Stimulated activated CD8-positive, alpha-beta memory T cell treated with anti-CD3 and anti-CD28 coated beads, Interleukin-4, amount 100 ng/mL, for 1 hour (primary cell): Measurements from ENCODE around the gene SP5.
"Not testable (repeated sequence)": the region's sequence is repeated elsewhere in the genome, so short reads cannot be mapped to it uniquely, and the experiment has no call there.

Source experiments
- DNase-seq, 2 donors: peaks; one replicate each; pipeline ENCODE4 v3.0.0-alpha.2; 2020; ENCODE audit warnings: low read depth in 2 of 2, low spot score in 1 of 2

Gene SP5

DNA sequence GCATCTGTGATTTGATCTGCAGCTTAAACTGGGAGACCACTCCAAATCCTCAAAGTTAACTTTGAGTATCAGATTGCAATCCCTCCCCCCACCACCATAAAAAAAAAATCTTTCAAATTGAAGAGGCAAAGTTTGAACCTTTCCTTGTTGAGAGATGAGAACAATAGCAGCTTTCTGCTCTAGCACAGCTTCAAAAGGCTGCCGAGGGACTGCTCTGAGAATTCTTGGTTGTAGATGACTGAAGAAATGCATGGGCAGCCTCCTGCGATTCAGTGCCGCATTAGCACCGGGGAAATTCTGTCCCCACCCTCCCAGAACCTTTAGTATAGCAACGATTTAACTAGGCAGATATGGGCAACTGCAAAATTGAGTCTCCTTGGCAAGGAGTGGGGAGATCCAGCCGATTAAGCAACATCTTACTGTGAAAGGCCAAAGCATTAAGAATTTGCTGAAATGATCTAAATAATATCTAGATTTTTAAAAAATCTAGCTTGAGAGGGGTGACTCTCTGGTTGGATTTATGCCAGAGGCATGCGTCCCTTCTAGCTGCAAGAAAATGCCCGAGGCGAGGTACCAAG lies 3.9 kb upstream of the SP5 start:
- no peak for DNase-seq

DNA sequence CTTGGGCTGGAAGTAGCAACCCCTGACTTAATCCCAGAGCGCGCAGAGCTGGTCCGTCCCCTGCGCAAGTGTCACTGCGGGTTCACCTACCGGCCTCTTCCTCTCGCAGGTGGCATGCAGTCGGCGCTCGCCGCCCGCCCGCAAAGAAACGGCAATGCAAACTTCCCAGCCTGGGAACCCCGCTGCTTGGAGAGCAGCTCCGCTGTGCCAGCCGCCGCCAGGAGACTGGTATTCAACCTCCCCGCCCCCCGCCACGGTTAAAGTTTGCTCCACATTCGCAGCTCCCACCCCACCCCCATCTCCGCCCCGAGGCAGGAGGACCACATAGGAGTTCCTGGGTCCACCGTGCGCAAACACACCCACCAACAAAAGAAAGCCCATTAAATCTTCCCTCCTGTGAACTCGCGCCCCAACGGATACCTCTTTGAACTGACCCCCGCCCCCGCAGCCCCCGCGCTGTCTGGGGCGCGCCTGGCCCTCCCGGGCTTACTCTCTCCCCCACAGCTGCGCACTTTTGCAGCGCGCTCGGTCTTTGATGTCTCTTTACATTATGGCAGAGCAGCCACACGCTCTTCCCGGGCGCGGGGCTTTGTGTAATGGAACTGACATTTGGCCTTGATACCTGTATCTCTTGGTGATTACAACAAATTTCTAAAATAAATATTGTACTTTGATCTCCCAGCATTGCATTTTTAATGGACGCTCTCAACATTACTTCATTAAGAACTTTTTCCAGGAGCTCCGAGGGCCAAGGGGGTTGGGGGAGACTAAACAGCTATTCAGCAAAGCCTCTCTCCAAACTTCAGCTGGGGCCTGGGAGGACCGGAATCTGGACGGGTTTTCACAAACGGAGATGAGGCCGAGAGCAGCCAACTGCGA lies 3.1 kb upstream of the SP5 start:
- DNase-seq, result no peak

- no peak for DNase-seq
Measured at GRCh38 chr2:170712653-170713542, 2.2 kb upstream of the SP5 start.

DNA sequence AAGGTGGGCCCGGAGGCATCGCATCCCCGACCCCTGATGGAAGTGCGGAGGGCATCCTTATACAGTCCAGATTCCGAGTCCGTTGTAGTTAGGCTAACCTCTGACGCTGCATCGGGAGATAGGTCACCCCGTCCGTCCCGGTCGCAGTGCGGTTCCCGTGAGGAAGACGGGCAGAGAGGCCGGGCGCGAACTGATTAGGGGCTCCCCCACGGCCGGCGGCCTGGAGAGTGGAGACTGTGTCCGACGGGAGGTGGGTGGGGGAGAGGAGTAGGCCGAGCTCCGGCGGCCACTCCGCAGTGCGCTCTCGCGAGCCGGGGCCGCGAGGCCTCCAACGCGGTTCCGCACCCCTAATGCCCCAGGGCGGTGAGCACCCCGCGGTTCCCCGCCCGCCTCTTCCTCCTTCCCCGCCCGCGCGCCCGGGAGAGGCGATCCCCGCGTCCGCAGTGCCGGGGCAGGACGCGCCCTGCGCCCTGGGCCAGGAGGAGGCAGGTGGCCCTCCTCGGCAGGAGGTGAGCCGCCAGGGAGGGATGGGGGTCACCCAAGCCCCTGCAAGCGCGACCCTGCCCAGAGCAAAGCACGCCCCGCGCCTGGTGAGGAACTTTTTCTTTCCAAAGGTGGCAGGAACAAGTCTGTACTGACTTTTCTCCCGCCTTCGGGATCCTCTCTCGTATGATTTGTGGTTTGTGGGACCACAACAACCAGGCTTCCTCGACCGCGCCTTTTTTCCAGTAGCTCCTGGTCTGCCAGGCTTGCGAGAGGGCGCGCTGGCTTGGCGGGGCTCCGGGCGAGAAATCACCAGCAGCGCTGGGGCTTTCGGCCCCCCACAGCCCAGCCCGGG lies 1.4 kb upstream of the SP5 start:
- DNase-seq, result no peak

DNA sequence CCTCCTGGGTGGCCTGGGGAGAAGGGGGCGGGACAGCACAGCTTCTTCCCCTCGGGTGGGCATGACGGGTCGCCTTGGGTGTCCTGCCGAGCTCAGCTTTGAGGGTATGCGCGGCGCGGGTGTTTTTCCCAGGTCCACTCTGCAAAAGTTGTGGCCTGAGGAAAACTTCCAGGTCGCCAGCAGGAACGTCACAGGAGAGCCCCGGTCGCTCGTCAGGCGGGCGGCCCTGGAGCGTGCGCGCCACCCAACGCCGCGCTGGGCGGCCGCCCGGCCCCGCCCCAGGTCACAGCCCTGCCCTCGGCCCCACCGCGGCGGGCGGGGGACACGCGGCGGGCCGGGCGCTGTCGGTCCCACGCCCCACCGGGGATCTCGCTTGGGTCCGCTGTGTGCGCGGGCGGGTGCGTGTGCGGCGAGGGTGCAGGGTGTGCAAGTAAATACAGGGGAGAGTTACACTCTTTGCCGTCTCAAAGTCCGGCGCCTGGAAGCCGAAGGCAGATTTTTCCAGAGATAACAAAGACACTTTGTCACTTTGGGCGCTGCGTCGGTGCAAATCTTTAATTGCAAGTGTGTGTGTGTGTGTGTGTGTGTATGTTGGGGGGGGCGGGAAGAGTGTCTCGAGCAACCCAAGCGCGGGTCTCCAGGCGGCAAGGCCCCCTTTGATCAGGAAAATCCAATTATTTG lies 616 bp upstream of the SP5 start:
- DNase-seq, result no peak

DNA sequence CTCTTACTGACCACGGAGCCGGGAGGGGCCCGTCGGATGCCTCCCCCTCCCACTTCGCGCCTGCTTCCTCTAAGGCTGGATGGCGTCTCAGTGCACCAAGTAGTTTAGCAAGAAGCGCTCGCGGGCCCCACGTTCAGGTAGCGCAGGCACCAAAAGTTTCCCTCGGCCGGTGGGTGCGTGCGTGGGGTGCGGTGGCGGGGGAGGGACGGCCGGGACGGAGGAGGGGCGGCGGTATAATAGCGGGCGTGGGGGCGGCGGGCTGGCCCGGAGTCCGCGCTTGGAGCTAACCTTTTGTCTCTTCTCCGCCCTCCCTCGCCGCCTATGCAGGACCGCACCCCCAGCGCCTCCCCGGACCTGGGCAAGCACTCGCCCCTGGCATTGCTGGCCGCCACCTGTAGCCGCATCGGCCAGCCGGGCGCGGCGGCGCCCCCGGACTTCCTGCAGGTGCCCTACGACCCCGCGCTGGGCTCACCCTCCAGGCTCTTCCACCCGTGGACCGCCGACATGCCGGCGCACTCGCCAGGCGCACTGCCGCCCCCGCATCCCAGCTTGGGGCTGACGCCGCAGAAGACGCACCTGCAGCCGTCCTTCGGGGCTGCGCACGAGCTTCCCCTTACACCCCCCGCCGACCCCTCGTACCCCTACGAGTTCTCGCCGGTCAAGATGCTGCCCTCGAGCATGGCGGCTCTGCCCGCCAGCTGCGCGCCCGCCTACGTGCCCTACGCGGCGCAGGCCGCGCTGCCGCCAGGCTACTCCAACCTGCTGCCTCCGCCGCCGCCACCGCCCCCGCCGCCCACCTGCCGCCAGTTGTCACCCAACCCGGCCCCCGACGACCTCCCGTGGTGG lies 1.0 kb downstream of the SP5 start:
- DNase-seq, result no peak

DNA sequence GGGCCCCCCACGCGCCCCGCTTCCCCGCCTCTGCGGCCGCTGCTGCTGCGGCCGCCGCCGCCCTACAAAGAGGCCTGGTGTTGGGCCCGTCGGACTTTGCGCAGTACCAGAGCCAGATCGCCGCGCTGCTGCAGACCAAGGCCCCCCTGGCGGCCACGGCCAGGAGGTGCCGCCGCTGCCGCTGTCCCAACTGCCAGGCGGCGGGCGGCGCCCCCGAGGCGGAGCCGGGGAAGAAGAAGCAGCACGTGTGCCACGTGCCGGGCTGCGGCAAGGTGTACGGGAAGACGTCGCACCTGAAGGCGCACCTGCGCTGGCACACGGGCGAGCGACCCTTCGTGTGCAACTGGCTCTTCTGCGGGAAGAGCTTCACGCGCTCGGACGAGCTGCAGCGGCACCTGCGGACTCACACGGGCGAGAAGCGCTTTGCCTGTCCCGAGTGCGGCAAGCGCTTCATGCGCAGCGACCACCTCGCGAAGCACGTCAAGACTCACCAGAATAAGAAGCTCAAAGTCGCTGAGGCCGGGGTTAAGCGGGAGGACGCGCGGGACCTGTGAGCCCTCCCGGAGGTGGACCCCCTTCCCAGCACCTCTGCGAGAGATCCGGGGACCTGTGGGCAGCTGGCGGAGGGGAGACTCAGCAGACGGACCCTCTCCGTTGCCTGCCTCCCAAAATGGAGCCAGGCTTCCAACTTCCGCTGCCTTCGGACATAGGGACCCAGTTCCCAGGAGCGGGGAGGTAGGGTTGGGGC lies 1.9 kb downstream of the SP5 start:
- no peak for DNase-seq

DNA sequence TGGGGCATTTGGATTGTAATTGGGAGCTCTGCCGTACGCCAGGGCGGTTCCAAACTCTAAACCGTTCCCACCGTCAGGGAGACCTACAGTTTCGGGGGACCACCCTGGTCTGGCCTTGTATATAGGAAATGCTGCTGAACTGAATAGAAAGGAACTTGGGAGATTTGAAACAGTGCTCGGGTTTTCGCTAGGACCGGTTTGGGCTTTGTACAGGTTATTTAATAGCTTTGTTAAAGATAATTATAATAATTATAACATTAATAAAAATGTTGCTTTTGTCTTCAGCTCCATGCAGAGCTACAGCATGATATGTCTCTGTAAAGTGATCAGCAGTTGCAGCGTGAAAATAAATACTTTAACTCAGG lies 2.4 kb downstream of the SP5 start:
- DNase-seq, result no peak

DNA sequence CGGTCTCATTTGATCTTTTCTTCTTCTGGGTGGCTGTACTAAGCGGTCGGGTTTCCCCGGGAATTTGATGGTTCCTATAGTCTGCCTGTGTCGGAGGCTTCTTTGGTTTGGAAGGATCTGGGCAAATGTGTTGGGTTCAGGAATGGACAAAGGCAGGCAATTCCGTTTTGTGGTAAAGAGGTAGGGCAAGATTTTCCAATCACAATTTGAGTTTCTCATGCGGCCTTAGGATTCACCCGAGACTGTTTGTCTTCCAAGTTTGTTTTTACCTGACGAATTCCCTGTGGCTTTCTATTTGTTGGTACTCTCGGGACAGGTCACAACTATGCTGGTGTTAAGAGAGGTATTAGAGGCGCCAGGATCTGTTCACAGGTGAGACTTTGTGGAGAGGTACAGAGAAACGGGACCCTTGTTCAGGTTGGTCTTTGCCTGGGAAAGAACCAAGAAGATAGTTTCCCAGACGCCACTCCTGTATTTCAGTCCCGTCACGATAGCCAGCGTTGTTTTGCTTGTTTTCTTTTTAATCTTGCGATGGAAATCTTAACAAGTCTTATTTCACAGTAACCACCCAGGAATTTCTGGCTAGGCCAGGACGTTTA lies 3.0 kb downstream of the SP5 start:
- DNase-seq, result no peak

DNA sequence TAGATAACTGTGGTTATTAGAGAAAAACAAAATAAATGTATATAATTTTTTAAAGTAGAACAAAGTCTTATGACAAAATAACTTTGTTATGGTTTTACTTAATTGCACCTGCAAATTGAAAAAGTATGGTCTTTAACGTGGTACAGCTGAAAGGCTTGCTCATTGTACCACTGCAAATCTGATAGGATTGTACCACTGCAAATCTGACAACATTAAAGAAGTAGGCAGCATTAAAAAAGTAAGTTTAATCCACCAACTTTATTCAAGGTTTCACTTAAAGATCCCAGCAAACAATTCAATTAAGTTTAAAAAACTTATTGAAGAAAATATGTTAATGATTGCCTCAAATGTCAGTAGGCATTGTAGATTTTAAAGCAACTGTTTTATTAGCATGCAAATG lies 4.7 kb downstream of the SP5 start:
- no peak for DNase-seq

- DNase-seq, result no peak
Measured at GRCh38 chr2:170721678-170722077, 6.5 kb downstream of the SP5 start.

DNA sequence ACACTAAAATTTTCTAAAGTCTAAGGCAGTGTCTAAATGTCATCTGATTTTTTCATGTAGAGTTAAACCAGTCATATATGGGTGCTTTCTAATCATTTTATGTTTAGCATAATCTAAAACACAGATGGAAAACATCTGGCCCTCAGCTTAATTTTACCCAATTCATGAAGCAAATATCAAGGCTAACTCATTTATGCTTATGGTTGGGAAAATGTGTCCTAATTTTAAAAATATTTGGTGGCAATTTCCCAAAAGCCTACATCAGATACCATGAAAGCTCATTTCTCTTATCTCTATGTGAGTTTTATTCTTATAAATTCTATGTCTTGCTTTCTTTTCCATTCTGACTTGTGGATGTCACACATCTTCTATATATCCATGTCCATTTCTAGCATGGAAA lies 7.2 kb downstream of the SP5 start:
- no peak for DNase-seq

DNA sequence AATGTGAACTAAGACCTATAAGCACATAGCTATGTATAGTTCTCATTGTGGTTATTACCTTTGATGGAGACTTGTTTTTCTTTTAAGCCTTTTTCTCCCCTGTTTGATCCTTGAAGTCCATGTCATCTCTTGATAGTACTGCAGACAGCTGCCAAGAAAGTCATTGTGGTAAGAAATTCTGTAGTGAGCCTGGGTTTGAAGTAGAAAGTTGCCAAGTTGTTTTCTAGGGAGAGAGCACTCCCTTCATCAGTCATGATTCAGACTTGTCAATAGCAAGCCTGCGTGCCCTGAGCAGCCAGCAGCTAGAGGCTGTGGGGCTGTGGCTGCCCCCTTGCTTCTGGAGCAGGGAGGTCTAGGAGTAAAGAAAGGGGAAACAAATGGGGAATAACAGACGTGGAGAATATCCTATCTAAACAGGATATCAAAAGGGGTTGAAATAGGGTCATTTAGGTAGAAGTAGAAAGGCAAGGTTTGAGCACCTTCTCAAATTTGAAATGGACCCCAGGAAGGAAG lies 8.4 kb downstream of the SP5 start:
- no peak for DNase-seq

DNA sequence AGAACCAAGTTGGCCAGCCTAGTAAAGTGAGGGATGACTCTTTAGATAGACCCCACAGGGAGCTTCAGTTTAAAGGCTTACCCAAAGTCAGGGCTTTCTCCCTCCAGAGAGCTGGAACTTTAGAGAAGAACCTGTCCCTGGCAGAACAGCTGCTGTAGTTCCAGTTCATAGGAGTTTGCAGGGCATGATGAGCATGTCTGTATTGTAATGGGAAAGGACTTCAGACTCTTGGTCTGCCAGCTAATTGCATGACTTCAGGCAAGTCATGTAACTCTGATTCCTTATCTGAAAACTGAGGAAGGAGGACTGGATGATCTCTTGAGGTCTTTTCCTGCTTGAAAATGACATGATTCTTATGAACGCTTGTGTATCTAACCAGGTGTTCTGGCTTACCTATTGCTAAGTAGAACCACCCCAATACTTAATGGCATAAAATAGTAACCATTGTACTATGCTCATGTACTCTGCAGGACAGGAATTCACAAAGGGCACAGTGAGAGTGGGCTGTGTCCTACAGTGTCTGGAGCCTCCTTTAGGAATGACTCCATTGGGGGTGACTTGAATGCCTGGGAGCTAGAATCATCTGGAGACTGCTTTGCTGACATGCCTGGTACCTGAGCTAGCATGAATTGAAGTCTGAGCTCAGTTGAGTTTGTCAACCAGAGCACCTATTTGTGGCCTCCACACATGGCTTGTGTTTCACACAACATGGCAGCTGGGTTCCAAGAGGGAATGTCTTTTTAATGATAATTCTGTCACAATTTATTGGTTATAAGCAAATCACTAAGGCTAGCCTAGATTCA lies 18.9 kb downstream of the SP5 start:
- no peak for DNase-seq

DNA sequence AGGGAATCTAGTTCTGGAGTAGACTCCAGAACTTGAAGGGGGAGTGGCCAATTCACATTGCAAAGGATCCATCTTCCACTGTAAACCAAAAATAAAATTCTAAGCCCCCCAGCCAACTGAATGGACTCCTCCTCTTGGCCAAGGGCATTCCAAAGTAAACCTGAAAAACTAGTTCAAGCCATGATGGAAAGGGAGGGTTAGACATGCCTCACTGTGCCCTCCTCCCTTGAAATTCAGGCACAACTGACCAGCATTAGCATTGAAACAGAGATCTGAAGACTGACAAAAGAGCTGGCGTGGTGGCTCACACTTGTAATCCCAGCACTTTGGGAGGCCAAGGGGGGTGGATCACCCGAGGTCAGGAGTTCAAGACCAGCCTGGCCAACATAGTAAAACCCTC lies 19.5 kb downstream of the SP5 start:
- DNase-seq, result not testable (repeated sequence)

DNA sequence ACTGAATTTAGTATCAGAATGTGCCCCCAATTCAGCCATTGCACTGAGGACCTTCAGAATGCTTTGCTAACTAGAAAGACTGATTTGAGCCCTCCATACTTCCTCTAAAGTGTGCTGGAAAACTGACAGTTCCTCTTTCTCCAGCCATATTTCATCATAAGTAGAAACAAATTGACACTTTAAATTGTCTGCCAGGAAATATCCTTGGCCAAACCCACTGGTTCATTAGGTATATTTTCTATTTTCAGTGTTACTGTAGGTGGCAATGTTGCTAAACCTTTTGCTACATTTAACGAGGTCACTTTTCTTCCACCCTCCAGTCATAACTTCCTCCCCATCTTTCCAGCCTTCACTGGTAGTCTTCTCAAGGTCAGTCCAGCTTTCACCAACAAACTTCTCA lies 21.5 kb downstream of the SP5 start:
- no peak for DNase-seq

DNA sequence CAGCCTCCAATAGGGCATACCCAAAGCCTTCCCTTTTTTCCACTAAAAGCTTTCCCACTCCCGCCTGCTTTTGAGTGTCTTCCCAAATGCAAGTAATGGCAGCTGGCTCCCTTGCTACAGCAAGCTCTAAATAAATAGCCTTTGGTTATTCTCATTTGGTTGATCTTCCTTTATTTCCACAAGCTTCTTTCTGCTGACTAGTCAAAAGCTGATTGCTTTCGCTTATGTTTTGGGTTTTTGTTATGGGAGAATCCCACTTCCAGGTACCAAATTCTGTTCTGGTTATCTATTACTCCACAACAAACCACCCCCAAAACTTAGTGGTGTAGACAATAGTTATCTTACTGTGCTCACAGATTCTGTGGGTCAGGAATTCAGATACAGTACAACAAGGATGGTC lies 22.3 kb downstream of the SP5 start:
- no peak for DNase-seq
